GM20000 (cell line): ENCODE measurements around the gene RNMT.

Experiments
- DNase-seq: peaks from one replicate; pipeline ENCODE4 v3.0.0; 2012; ENCODE audit warnings: low spot score
- CTCF ChIP-seq: IDR thresholded peaks from 2 replicates; pipeline ENCODE4 v1.5.1; 2012; ENCODE audit warnings: mild to moderate bottlenecking, control low read depth; ENCODE audit errors: extremely low read depth, missing control alignments

RNMT gene

DNA sequence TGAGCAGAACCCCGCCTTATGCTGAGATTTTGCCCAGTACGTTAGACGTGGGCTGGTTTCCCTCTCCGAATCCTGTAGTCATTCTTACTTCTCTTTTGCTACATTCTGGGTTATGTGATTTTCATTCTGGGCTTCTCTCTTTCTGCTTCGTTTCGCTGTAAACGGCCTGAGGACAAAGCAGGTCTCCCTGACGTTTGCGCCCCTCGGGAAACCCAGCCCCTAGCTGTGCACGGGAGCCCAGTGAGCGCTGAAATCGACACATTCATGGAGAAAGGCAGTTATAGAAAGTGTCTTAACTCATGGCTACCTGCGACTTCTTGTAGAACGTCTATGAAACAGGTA, 74.8 kb downstream of the RNMT start:
- no peak for DNase-seq
- no peak for TF ChIP-seq CTCF

GRCh38 chr18:13804305-13804704, 77.8 kb downstream of the RNMT start:
- DNase-seq, result no peak
- TF ChIP-seq CTCF, result no peak

- no peak for TF ChIP-seq CTCF
- no peak for DNase-seq
Measured at GRCh38 chr18:13808294-13809042, 82.0 kb downstream of the RNMT start.

- TF ChIP-seq CTCF, result no peak
- DNase-seq, result no peak
Measured at GRCh38 chr18:13809043-13809430, 82.6 kb downstream of the RNMT start.

GRCh38 chr18:13809531-13810255, 83.2 kb downstream of the RNMT start:
- TF ChIP-seq CTCF, result no peak
- no peak for DNase-seq

DNA sequence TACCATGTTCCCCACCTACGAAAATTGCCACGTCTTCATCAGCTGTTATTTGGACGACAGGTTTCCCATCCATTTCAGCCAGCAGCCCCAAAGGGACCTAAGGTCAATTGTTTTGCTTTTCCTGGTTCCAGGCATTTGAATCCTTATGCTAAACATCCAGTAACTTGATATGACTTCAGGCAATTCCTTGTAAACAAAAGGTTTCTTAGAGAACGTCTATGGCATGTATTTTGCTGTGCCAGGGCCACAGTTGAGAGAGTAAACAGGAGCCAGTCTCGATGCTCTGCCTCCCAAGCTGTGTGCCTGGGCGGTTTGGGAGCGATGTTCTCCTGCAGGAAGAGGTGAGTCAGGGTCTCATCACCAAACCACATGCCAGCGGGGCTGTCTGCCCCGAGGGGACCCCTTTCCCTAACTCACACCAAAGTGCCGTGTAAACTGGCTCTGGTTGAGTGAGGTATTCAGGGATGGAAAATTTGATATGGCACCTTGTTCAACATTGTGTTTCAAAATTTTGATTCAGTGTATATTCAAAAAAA, 84.5 kb downstream of the RNMT start:
- no peak for TF ChIP-seq CTCF

GRCh38 chr18:13811993-13812392, 85.5 kb downstream of the RNMT start:
- no peak for TF ChIP-seq CTCF
- no peak for DNase-seq

More for the DNA sequence above, 84.5 kb downstream of the RNMT start:
- DNase-seq, result no peak
